Measurements from ENCODE around the gene ADARB1. TPM values are rescaled to one million over a fixed set of nuclear protein-coding genes. Genes with fewer than 3 reads are reported as not detected.

ADARB1 gene
- total and polyA plus RNA-seq, 2 of the 8 experiments (the other 6 are each of a cell fraction or from before 2014, with no cell fraction given), result 4.7 to 14.9 TPM

DNA sequence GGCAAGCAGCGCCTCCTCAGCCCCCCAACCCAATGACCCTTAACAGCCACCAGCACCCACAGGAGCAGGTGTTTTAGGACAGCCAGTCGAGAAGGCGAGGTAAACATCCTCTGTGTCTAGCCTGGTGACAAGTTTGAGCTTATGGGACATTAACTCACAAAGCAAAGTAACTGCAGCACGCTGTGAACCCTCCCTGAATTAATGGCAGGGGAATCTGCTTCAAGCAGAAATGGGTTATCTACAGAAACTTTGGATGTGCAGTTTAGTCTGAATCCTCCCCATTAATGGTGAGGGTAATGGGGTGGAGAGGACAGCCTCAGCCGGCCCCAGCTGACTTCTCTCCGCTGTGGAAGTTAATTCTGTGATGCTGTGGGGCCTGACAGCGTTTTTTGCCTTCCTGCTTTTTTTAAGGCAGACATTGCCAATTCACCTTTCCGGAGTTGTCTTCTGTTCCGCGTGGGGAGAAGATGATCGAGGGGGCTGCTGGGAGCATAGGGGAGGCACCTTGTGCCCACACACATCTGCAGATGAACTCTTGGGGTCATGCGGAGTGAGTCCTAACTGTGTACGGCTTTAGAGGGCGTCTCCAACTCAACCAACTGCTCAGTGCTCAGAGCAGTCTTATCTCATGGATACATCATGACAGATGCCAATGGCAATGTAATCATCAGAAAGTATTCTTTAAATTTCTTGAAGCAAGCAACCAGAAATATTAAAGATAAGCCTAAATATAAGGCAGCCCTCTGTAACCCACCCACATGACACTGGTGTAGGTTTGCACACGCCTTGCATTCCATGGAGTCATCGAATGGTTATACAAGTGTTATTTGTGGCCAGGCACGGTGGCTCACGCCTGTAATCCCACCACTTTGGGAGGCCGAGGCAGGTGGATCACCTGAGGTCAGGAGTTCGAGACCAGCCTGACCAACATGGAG, 172.3 kb downstream of the ADARB1 start:
- FAIRE-seq (no peak), DNase-seq (ENCODE audit: low read depth in 1 of 2, low spot score in 2 of 2) (peak in 1 of 2 experiments; percentile 33)
- Histone ChIP-seq H3K27me3 (replicated peaks in 1 of 4; ENCODE audit: control insufficient read depth in 3 of 4, extremely low read depth in 1 of 4, insufficient read depth in 3 of 4, low read length in 3 of 4) (no peaks in the 10 kb centered on the region; a peak in 1 of 7 replicates), H3K9ac (replicated peaks in 1 of 4; ENCODE audit: extremely low read depth in 1 of 4, low read depth in 3 of 4, low read length in 3 of 4) (no peak overlapping the region), H3K18ac (ENCODE audit: extremely low read depth, low read length) (no peak overlapping the region), H4K5ac (ENCODE audit: insufficient read length, low read depth, low read length) (no peak overlapping the region), H3K79me2 (ENCODE audit: control insufficient read depth in 1 of 2, insufficient read depth in 2 of 2, low read length in 2 of 2) (no peaks in the 10 kb centered on the region), H3K56ac (replicated peaks; ENCODE audit: insufficient read length, low read depth, low read length) (no peak overlapping the region), H3K9me3 (ENCODE audit: insufficient read depth in 2 of 2, low read depth in 1 of 2, low read length in 1 of 2) (peaks cover 6 to 12% of the 10 kb centered on the region in 2 experiments; a peak in 3 of 4 replicates), H3K27ac (ENCODE audit: low read depth, low read length) (no peak overlapping the region), H2BK15ac (ENCODE audit: low read length) (0 out of 2 replicates have a peak overlapping the region, but pooled peaks have one; percentile 5), H3K23me2 (ENCODE audit: low read depth, low read length) (no peaks in the 10 kb centered on the region), H2AK5ac (ENCODE audit: low read depth, low read length) (no peak overlapping the region), H2AFZ (ENCODE audit: low read length) (no peak overlapping the region), H3K79me1 (ENCODE audit: low read depth, low read length) (no peaks in the 10 kb centered on the region), H4K91ac (replicated peaks; ENCODE audit: insufficient read length, low read length) (no peak overlapping the region), H3K23ac (ENCODE audit: insufficient read length) (no peak overlapping the region), H3K14ac (ENCODE audit: insufficient read length) (no peak overlapping the region), H4K20me1 (replicated peaks in 1 of 2; ENCODE audit: control insufficient read depth in 1 of 2, insufficient read depth in 2 of 2, low read length in 2 of 2) (no peaks in the 10 kb centered on the region), H3K4me3 (ENCODE audit: extremely low read depth in 1 of 4, insufficient read depth in 2 of 4, low read depth in 3 of 4, low read length in 4 of 4) (no peak overlapping the region), H2BK12ac (ENCODE audit: low read depth, low read length) (no peak overlapping the region), H2BK5ac (ENCODE audit: low read depth, low read length) (no peak overlapping the region), H2BK20ac (ENCODE audit: low read length) (no peak overlapping the region), H3K36me3 (ENCODE audit: control insufficient read depth in 2 of 4, insufficient read depth in 4 of 4, low read length in 3 of 4) (no peaks in the 10 kb centered on the region), H3K4me1 (replicated peaks in 1 of 4; ENCODE audit: control insufficient read depth in 3 of 4, insufficient read depth in 4 of 4, low read length in 3 of 4) (peaks cover 0 to 13% (median 7%) of the 10 kb centered on the region in 4 experiments; a peak in 5 of 7 replicates), H4K8ac (ENCODE audit: extremely low read depth, insufficient read depth, low read length) (no peak overlapping the region), H2BK120ac (replicated peaks; ENCODE audit: low read depth, low read length) (no peak overlapping the region), H3K4me2 (ENCODE audit: insufficient read depth in 1 of 2, low read depth in 2 of 2, low read length in 2 of 2) (no peak overlapping the region), H3K4ac (replicated peaks; ENCODE audit: insufficient read length, low read depth, low read length) (no peak overlapping the region)
- WGBS, 2 experiments (ENCODE audit: extremely low coverage in 1 of 2, insufficient coverage in 1 of 2, insufficient read length in 1 of 2, insufficient replicate concordance in 2 of 2, low coverage in 1 of 2, low lambda C conversion rate in 2 of 2, missing lambda C conversion rate in 1 of 2), result 87% methylated on average over 19 of the region's 20 CpGs; no CpG with 5 or more reads in 1 of the 2 experiments
- CTCF ChIA-PET (ENCODE audit: partially characterized antibody), result interaction anchor here (1.0 to 3.7 kb wide), 2 partner anchors 12 to 107 kb away, joined by 3 to 28 read pairs; no protein-coding TSS in a partner anchor
- POLR2A ChIA-PET (ENCODE audit: partially characterized antibody), result interaction anchor here (1.2 kb wide), 1 partner anchor 12 kb away, joined by 5 read pairs; no protein-coding TSS in a partner anchor
- TF ChIP-seq SP2 (IDR thresholded peaks at IDR 0.05; ENCODE audit: low read length) (no peak), HDAC2 (IDR thresholded peaks at IDR 0.05; ENCODE audit: borderline replicate concordance in 1 of 2, low read depth in 2 of 2, low read length in 2 of 2) (no peak), KDM4A (IDR thresholded peaks at IDR 0.05; ENCODE audit: low read depth, low read length, severe bottlenecking) (no peak), TCF12 (IDR thresholded peaks at IDR 0.05; ENCODE audit: low read depth, low read length) (no peak), ATF2 (IDR thresholded peaks at IDR 0.05; ENCODE audit: low read length) (no peak), GABPA (IDR thresholded peaks at IDR 0.05; ENCODE audit: borderline replicate concordance, insufficient read depth, low read length) (no peak), JUND (IDR thresholded peaks at IDR 0.05; ENCODE audit: low read length) (no peak), RFX5 (IDR thresholded peaks at IDR 0.05; ENCODE audit: borderline replicate concordance, low read depth, low read length) (no peak), SIRT6 (IDR thresholded peaks at IDR 0.05; ENCODE audit: low read length) (no peak), CBX5 (IDR thresholded peaks at IDR 0.05; ENCODE audit: low read depth, low read length) (no peak)

Data from H1 (cell line).